Gastroesophageal sphincter (tissue), 4 donors: ENCODE results near the gene LCE2C. TPM values are rescaled to one million over a fixed set of nuclear protein-coding genes. Genes with fewer than 3 reads are reported as not detected.

Experiments used
- ATAC-seq: fragments of 150-250 bp; one replicate; pipeline ENCODE4 v1.9.1; 2016; ENCODE audit warnings: mild to moderate bottlenecking, moderate library complexity
- H3K27ac ChIP-seq, 4 donors: fragments of 200-600 bp; sonication (generic) in 3 of 4; 1 replicate in 3 of 4; 2 replicates in 1 of 4; pipeline ENCODE4 v1.5.1; 2016 to 2019
- H3K27me3 ChIP-seq: fragments of 200-600 bp; sonication (generic); one replicate; pipeline ENCODE4 v1.5.1; 2019
- H3K36me3 ChIP-seq, 2 donors: fragments of 200-600 bp; sonication (generic); one replicate each; pipeline ENCODE4 v1.5.1; 2019; ENCODE audit warnings: control low read depth in 1 of 2
- H3K4me1 ChIP-seq, 3 donors: fragments of 200-600 bp; sonication (generic); 1 replicate in 2 of 3; 2 replicates in 1 of 3; pipeline ENCODE4 v1.5.1; 2016 to 2019; ENCODE audit warnings: control low read depth in 2 of 3
- H3K4me3 ChIP-seq, 2 donors: fragments of 200-600 bp; sonication (generic); one replicate each; pipeline ENCODE4 v1.5.1; 2019; ENCODE audit warnings: mild to moderate bottlenecking in 1 of 2, moderate library complexity in 1 of 2
- H3K9me3 ChIP-seq, 3 donors: fragments of 200-600 bp; sonication (generic); one replicate each; pipeline ENCODE4 v1.5.1; 2017 to 2019; ENCODE audit warnings: control low read depth in 2 of 3
- EP300 ChIP-seq: sonication (generic); formaldehyde crosslinking; IDR thresholded peaks from one replicate; pipeline ENCODE4 v1.6.1; 2017; ENCODE audit warnings: antibody characterized with exemption, mild to moderate bottlenecking
- POLR2A ChIP-seq, 2 donors: fragments of 450-650 bp; IDR thresholded peaks; one replicate each; pipeline ENCODE4 v1.6.1; 2017; ENCODE audit warnings: antibody characterized with exemption in 2 of 2, mild to moderate bottlenecking in 2 of 2, moderate library complexity in 1 of 2
- POLR2AphosphoS5 ChIP-seq: sonication (generic); formaldehyde crosslinking; IDR thresholded peaks from one replicate; pipeline ENCODE4 v1.6.1; 2017; ENCODE audit warnings: antibody characterized with exemption
- WGBS, 2 donors: methylation state at CpG; one replicate each; pipeline ENCODE4 v1.1.5; 2018; ENCODE audit warnings: low coverage in 1 of 2; 5-methylcytosine and 5-hydroxymethylcytosine counted together
- total RNA-seq, 4 donors: library from RNA; depleted of rRNA; stranded (reverse); fragments of >200 nt; gene quantifications; one replicate each; pipeline ENCODE4 v1.1.0, GENCODE V29; 2016
- TF ChIP-seq, protein P1 (sequence below), 4 experiments: fragments of 200-600 bp in 2 of 4; fragments of 450-650 bp in 2 of 4; sonication (generic) in 1 of 4; IDR thresholded peaks; one replicate each; pipeline ENCODE4 v1.5.1; 2017 to 2019; ENCODE audit warnings: antibody characterized with exemption in 4 of 4, mild to moderate bottlenecking in 2 of 4, moderate library complexity in 2 of 4

The LCE2C gene
- total RNA-seq, 4 donors from 2014 or later, result not detected

DNA sequence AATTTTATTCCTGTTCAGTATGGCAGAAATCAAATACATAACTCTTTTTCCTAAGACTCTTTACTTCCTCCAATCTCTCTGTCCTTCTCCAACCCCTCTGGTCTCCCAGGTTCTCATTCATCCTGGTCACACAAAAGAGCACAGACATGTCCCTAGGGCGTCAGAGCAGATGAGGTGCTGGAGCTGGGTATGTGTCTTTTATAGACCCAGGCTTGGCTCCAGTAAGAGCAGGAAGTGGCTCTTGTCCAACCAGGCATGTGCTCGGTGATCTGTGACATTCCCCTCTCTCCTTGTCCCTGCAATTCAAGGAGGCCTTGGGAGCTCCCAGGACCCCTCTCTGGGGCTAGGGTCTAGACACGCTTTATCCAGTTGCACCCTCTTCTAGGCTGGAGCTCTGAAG, 29.9 kb upstream of the LCE2C start:
- ATAC-seq, result no peak
- TF ChIP-seq, protein P1, sequence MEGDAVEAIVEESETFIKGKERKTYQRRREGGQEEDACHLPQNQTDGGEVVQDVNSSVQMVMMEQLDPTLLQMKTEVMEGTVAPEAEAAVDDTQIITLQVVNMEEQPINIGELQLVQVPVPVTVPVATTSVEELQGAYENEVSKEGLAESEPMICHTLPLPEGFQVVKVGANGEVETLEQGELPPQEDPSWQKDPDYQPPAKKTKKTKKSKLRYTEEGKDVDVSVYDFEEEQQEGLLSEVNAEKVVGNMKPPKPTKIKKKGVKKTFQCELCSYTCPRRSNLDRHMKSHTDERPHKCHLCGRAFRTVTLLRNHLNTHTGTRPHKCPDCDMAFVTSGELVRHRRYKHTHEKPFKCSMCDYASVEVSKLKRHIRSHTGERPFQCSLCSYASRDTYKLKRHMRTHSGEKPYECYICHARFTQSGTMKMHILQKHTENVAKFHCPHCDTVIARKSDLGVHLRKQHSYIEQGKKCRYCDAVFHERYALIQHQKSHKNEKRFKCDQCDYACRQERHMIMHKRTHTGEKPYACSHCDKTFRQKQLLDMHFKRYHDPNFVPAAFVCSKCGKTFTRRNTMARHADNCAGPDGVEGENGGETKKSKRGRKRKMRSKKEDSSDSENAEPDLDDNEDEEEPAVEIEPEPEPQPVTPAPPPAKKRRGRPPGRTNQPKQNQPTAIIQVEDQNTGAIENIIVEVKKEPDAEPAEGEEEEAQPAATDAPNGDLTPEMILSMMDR (IDR thresholded peaks at IDR 0.05), result no peak
- TF ChIP-seq POLR2AphosphoS5, result no peak
- no peak for TF ChIP-seq EP300
- no peak for TF ChIP-seq POLR2A (IDR thresholded peaks at IDR 0.05)
- no peak overlapping the region for H3K27ac ChIP-seq
- H3K27me3 ChIP-seq, result no peaks in the 10 kb centered on the region
- WGBS, 2 donors, result 50 to 51% methylated on average over 2 of the region's 3 CpGs
- H3K4me1 ChIP-seq, result no peaks in the 10 kb centered on the region
- no peak overlapping the region for H3K4me3 ChIP-seq
- H3K36me3 ChIP-seq, result no peaks in the 10 kb centered on the region
- no peaks in the 10 kb centered on the region for H3K9me3 ChIP-seq

DNA sequence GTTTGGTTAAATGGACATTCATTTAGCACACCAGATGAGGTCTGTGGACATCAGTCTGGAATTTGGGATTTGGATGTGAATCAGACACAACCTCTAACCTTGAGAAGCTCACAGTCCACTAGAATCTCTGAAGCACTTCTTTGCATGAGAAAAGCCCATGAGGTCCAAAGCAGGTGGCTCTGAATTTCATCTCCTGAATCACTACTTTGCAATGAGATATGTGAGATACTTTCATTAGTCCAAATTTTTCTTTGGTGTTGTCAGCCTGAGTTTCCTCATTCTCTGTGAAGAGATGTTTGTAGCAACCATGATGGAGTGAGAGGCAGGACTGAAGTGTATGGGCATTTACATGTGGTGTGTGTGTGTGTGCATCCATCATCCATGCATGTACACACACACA, 28.4 kb upstream of the LCE2C start:
- no peak for TF ChIP-seq EP300
- TF ChIP-seq POLR2A (IDR thresholded peaks at IDR 0.05), result no peak
- TF ChIP-seq, protein P1 (IDR thresholded peaks at IDR 0.05), result no peak
- TF ChIP-seq POLR2AphosphoS5, result no peak
- Histone ChIP-seq H3K4me1 (no peaks in the 10 kb centered on the region), H3K36me3 (no peaks in the 10 kb centered on the region), H3K27me3 (no peaks in the 10 kb centered on the region), H3K27ac (no peak overlapping the region), H3K4me3 (no peak overlapping the region), H3K9me3 (no peaks in the 10 kb centered on the region)
- no peak for ATAC-seq

DNA sequence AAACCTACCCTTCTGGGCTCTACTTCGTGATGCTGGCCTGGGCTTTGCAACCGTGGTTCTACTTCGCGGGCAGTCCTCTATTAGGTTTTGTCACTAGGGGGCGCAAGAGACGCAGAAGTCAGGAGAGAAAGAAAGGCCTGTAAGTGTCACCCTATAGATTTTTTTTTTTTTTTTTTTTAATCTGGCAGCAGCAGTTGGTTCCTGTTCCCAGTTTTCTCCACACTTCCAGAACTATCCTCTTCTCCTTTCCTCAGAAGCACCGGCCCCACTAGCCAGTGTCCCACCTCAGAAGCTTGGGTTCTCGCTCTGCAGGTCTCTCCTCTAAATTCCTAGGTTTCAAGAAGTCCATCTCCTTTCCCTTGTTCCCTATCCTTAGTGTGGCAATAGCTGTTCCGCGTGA, 21.0 kb upstream of the LCE2C start:
- Histone ChIP-seq H3K27ac (no peak overlapping the region), H3K4me1 (no peaks in the 10 kb centered on the region), H3K9me3 (no peaks in the 10 kb centered on the region), H3K27me3 (no peaks in the 10 kb centered on the region), H3K36me3 (no peaks in the 10 kb centered on the region), H3K4me3 (no peak overlapping the region)
- no peak for ATAC-seq
- TF ChIP-seq, protein P1 (IDR thresholded peaks at IDR 0.05), result peak in 3 of 4 experiments; percentile 9 to 55 (median 19)
- TF ChIP-seq POLR2A (IDR thresholded peaks at IDR 0.05), result no peak
- 28 to 31% methylated on average over 10 of the region's 10 CpGs for WGBS, 2 donors

DNA sequence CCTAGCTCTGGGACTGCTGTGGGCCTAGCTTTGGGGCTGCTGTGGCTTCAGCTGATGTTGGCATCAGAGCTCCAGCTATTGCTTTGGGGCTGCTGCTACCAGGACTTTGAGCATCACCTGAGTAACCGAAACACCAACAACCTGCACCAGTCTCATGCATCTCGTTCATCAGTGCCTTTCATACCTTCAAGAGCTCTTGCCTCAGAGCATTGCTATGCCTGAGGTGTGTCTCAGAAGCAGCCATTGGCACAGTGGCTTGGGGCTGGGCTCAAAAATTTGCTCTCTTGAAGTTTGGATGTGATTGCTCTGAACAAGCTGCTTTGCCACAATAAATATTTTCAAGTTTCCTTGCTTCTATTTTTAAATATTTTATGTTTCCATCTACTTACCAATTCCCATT, 18.6 kb upstream of the LCE2C start:
- TF ChIP-seq POLR2A (IDR thresholded peaks at IDR 0.05), result no peak
- TF ChIP-seq, protein P1 (IDR thresholded peaks at IDR 0.05), result no peak
- no peak for TF ChIP-seq POLR2AphosphoS5
- TF ChIP-seq EP300, result no peak
- Histone ChIP-seq H3K9me3 (no peaks in the 10 kb centered on the region), H3K27me3 (no peaks in the 10 kb centered on the region), H3K27ac (no peak overlapping the region), H3K4me3 (no peak overlapping the region), H3K4me1 (no peaks in the 10 kb centered on the region), H3K36me3 (no peaks in the 10 kb centered on the region)
- WGBS, 2 donors, result 50% methylated on average over 1 of the region's 2 CpGs; no CpG with 5 or more reads in 1 of the 2 donors
- no peak for ATAC-seq

DNA sequence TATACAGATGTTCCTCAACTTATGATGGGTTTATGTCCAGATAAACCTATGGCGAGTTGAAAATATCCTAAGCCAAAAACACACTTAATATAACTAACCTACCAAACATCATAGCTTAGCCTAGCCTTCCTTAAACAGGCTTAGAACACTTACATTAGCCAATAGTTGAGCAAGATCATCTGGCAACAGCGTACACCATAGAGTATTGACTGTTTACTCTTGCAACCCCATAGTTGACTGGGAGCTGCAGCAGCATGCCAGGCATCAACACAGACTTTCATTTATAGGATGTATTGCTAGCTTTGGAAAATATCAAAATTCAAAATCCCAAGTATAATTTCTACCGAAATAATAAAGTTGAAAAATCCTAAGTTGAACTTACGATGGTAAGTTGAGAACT, 17.4 kb upstream of the LCE2C start:
- no peak for ATAC-seq
- Histone ChIP-seq H3K36me3 (no peaks in the 10 kb centered on the region), H3K4me3 (no peak overlapping the region), H3K9me3 (no peaks in the 10 kb centered on the region), H3K27ac (no peak overlapping the region), H3K27me3 (no peaks in the 10 kb centered on the region), H3K4me1 (no peaks in the 10 kb centered on the region)
- 82 to 83% methylated on average over 4 of the region's 4 CpGs for WGBS, 2 donors
- TF ChIP-seq POLR2A (IDR thresholded peaks at IDR 0.05) (no peak), EP300 (no peak), POLR2AphosphoS5 (no peak)
- TF ChIP-seq, protein P1 (IDR thresholded peaks at IDR 0.05), result no peak
